Measurements from ENCODE around the gene RTN1.

RTN1 gene

GRCh38 chr14:59845245-59845644 lies 25.3 kb downstream of the RTN1 start:
- Histone ChIP-seq H3K4me2 (ENCODE audit: low read length) (no peak overlapping the region), H3K27me3 (ENCODE audit: insufficient read depth, low read length) (no peaks in the 10 kb centered on the region), H2AFZ (ENCODE audit: low read length) (no peak overlapping the region), H3K9me3 (ENCODE audit: low read length) (no peaks in the 10 kb centered on the region), H3K36me3 (ENCODE audit: insufficient read depth, low read length) (no peaks in the 10 kb centered on the region), H3K4me1 (ENCODE audit: insufficient read depth, low read length, severe bottlenecking) (no peaks in the 10 kb centered on the region), H3K4me3 (ENCODE audit: low read depth, low read length, poor library complexity, severe bottlenecking) (no peak overlapping the region), H4K20me1 (ENCODE audit: insufficient read depth, low read length) (no peaks in the 10 kb centered on the region), H3K79me2 (ENCODE audit: insufficient read depth, low read length) (no peaks in the 10 kb centered on the region), H3F3A (ENCODE audit: insufficient read depth, low read length) (no peaks in the 10 kb centered on the region), H3K9ac (ENCODE audit: low read length) (no peak overlapping the region), H3K27ac (ENCODE audit: low read depth, low read length, poor library complexity, severe bottlenecking) (no peak overlapping the region), H3K9me2 (ENCODE audit: low read depth, low read length) (no peaks in the 10 kb centered on the region)
- TF ChIP-seq EZH2 (IDR thresholded peaks at IDR 0.05; ENCODE audit: borderline replicate concordance, low read length), result no peak
- TF ChIP-seq CTCF (IDR thresholded peaks at IDR 0.05; ENCODE audit: low read length), result no peak

GRCh38 chr14:59844186-59844812 lies 26.3 kb downstream of the RTN1 start:
- TF ChIP-seq EZH2 (IDR thresholded peaks at IDR 0.05; ENCODE audit: borderline replicate concordance, low read length), result no peak
- no peak for TF ChIP-seq CTCF (IDR thresholded peaks at IDR 0.05; ENCODE audit: low read length)
- H3K36me3 ChIP-seq (ENCODE audit: insufficient read depth, low read length), result no peaks in the 10 kb centered on the region
- no peaks in the 10 kb centered on the region for H3K9me3 ChIP-seq (ENCODE audit: low read length)
- no peak overlapping the region for H3K4me3 ChIP-seq (ENCODE audit: low read depth, low read length, poor library complexity, severe bottlenecking)
- no peaks in the 10 kb centered on the region for H3K9me2 ChIP-seq (ENCODE audit: low read depth, low read length)
- H2AFZ ChIP-seq (ENCODE audit: low read length), result no peak overlapping the region
- no peak overlapping the region for H3K27ac ChIP-seq (ENCODE audit: low read depth, low read length, poor library complexity, severe bottlenecking)
- H3K9ac ChIP-seq (ENCODE audit: low read length), result no peak overlapping the region
- no peaks in the 10 kb centered on the region for H3K4me1 ChIP-seq (ENCODE audit: insufficient read depth, low read length, severe bottlenecking)
- no peaks in the 10 kb centered on the region for H3F3A ChIP-seq (ENCODE audit: insufficient read depth, low read length)
- no peaks in the 10 kb centered on the region for H4K20me1 ChIP-seq (ENCODE audit: insufficient read depth, low read length)
- no peaks in the 10 kb centered on the region for H3K27me3 ChIP-seq (ENCODE audit: insufficient read depth, low read length)
- no peak overlapping the region for H3K4me2 ChIP-seq (ENCODE audit: low read length)
- H3K79me2 ChIP-seq (ENCODE audit: insufficient read depth, low read length), result no peaks in the 10 kb centered on the region

- Histone ChIP-seq H3K79me2 (ENCODE audit: insufficient read depth, low read length) (no peaks in the 10 kb centered on the region), H3F3A (ENCODE audit: insufficient read depth, low read length) (no peaks in the 10 kb centered on the region), H3K4me3 (ENCODE audit: low read depth, low read length, poor library complexity, severe bottlenecking) (no peak overlapping the region), H4K20me1 (ENCODE audit: insufficient read depth, low read length) (no peaks in the 10 kb centered on the region), H3K9me3 (ENCODE audit: low read length) (no peaks in the 10 kb centered on the region), H3K9ac (ENCODE audit: low read length) (no peak overlapping the region), H3K4me1 (ENCODE audit: insufficient read depth, low read length, severe bottlenecking) (no peaks in the 10 kb centered on the region), H3K36me3 (ENCODE audit: insufficient read depth, low read length) (no peaks in the 10 kb centered on the region), H3K27ac (ENCODE audit: low read depth, low read length, poor library complexity, severe bottlenecking) (no peak overlapping the region), H3K9me2 (ENCODE audit: low read depth, low read length) (no peaks in the 10 kb centered on the region), H2AFZ (ENCODE audit: low read length) (no peak overlapping the region), H3K27me3 (ENCODE audit: insufficient read depth, low read length) (no peaks in the 10 kb centered on the region), H3K4me2 (ENCODE audit: low read length) (no peak overlapping the region)
- TF ChIP-seq CTCF (IDR thresholded peaks at IDR 0.05; ENCODE audit: low read length) (no peak), EZH2 (IDR thresholded peaks at IDR 0.05; ENCODE audit: borderline replicate concordance, low read length) (no peak)
Measured at GRCh38 chr14:59836116-59836515, 34.5 kb downstream of the RTN1 start.

Data from OCI-LY1 (cell line).